Measurements from ENCODE around the gene SAP30L. TPM values are rescaled to one million over a fixed set of nuclear protein-coding genes. Genes with fewer than 3 reads are reported as not detected.

SAP30L gene
- total and polyA plus RNA-seq, 2 experiments from 2014 or later, result 21.4 to 29.3 TPM

- H3F3A ChIP-seq (replicated peaks; ENCODE audit: low read depth), result no peaks in the 10 kb centered on the region
- no peak overlapping the region for H3K27ac ChIP-seq (ENCODE audit: low read depth)
- H3K36me3 Mint-ChIP-seq (ENCODE audit: low read depth), result no peaks in the 10 kb centered on the region
- no peaks in the 10 kb centered on the region for H3K27me3 ChIP-seq (ENCODE audit: insufficient read depth)
- no peak overlapping the region for H3K4me3 ChIP-seq
- H3K4me1 Mint-ChIP-seq, result peaks cover 9% of the 10 kb centered on the region; the same call in 2 of the 3 replicates
- no peak overlapping the region for H3K27ac Mint-ChIP-seq
- no peaks in the 10 kb centered on the region for H3K79me2 ChIP-seq (replicated peaks; ENCODE audit: insufficient read depth)
- no peaks in the 10 kb centered on the region for H3K9me2 ChIP-seq (ENCODE audit: insufficient read depth)
- H3K4me2 ChIP-seq, result no peak overlapping the region
- no peak overlapping the region for H3K4me3 Mint-ChIP-seq
- no peaks in the 10 kb centered on the region for H3K4me1 ChIP-seq (ENCODE audit: insufficient read depth)
- H2AFZ ChIP-seq, result no peak overlapping the region
- H3K36me3 ChIP-seq (ENCODE audit: insufficient read depth), result no peaks in the 10 kb centered on the region
- no peaks in the 10 kb centered on the region for H3K9me3 Mint-ChIP-seq
- TF ChIP-seq EZH2phosphoT487 (IDR thresholded peaks at IDR 0.05; ENCODE audit: unreplicated experiment) (no peak), ZNF462 (CRISPR knock-in tag; IDR thresholded peaks at IDR 0.05) (no peak), REST (IDR thresholded peaks at IDR 0.05; ENCODE audit: unreplicated experiment) (no peak), CTCF (conservative IDR thresholded peaks at IDR 0.05; ENCODE audit: low read depth in 2 of 2) (no peak), EZH2 (IDR thresholded peaks at IDR 0.05; ENCODE audit: low read depth, unreplicated experiment) (no peak), ETS1 (IDR thresholded peaks at IDR 0.05) (no peak), ZNF331 (CRISPR knock-in tag; IDR thresholded peaks at IDR 0.05; ENCODE audit: low read depth) (no peak), JUNB (IDR thresholded peaks at IDR 0.05; ENCODE audit: unreplicated experiment) (no peak), STAT1 (IDR thresholded peaks at IDR 0.05; ENCODE audit: unreplicated experiment) (no peak), CREB1 (CRISPR knock-in tag; IDR thresholded peaks at IDR 0.05; ENCODE audit: low read depth) (no peak), ZNF114 (CRISPR knock-in tag; IDR thresholded peaks at IDR 0.05) (no peak), POLR2AphosphoS5 (IDR thresholded peaks at IDR 0.05; ENCODE audit: low read depth) (no peak), NANOG (IDR thresholded peaks at IDR 0.05; ENCODE audit: borderline replicate concordance) (no peak)
- H4K20me1 ChIP-seq (replicated peaks; ENCODE audit: insufficient read depth), result no peaks in the 10 kb centered on the region; the same call in 1 of the 2 replicates
- DNase-seq (ENCODE audit: low spot score), result no peak
- ATAC-seq, result no peak
- peaks cover 1% of the 10 kb centered on the region for H3K27me3 Mint-ChIP-seq (ENCODE audit: insufficient read depth, low read depth, poor library complexity)
Measured at GRCh38 chr5:154408811-154409210, 37.0 kb upstream of the SAP30L start.
